Measurements from ENCODE around the gene NINJ2.

GRCh38 chr12:533718-534117 lies 129.5 kb downstream of the NINJ2 start:
- TF ChIP-seq CTCF (IDR thresholded peaks at IDR 0.05) (no peak), POLR2AphosphoS5 (IDR thresholded peaks at IDR 0.05) (no peak), EP300 (IDR thresholded peaks at IDR 0.05) (no peak), POLR2A (IDR thresholded peaks at IDR 0.05) (no peak)

Data from sigmoid colon (tissue), 4 donors.